DND-41 (cell line): ENCODE measurements around the gene IL1RAP.

Experiments
- ATAC-seq: fragments of 200-7000 bp; cut with Tn5 transposase; 3 replicates; pipeline ENCODE4 v1.9.1; 2021; ENCODE audit warnings: low read depth; ENCODE audit not compliant: insufficient read depth
- DNase-seq: peaks from one replicate; pipeline ENCODE4 v3.0.0-alpha.2; 2020
- H2AFZ ChIP-seq: 2 replicates; pipeline ENCODE4 v1.6.0; 2012; ENCODE audit warnings: low read depth, low read length
- H3K27ac ChIP-seq: 2 replicates; pipeline ENCODE4 v1.5.1; 2012; ENCODE audit warnings: low read length, inconsistent platforms
- H3K27me3 ChIP-seq: fragments of 200-600 bp; sonication (generic); 2 replicates; pipeline ENCODE4 v1.6.0; 2012; ENCODE audit warnings: low read length, mild to moderate bottlenecking, inconsistent platforms; ENCODE audit not compliant: insufficient read depth, poor library complexity
- H3K36me3 ChIP-seq: 2 replicates; pipeline ENCODE4 v1.5.1; 2012; ENCODE audit warnings: low read length, inconsistent platforms; ENCODE audit not compliant: insufficient read depth
- H3K4me1 ChIP-seq: 2 replicates; pipeline ENCODE4 v1.5.1; 2012; ENCODE audit warnings: mild to moderate bottlenecking, low read length; ENCODE audit not compliant: insufficient read depth
- H3K4me2 ChIP-seq: 2 replicates; pipeline ENCODE4 v1.6.0; 2012; ENCODE audit warnings: mild to moderate bottlenecking, moderate library complexity, low read length, inconsistent platforms; ENCODE audit not compliant: insufficient read depth
- H3K4me3 ChIP-seq, 2 experiments: fragments of 200-600 bp in 1 of 2; shearing (Covaris generic) in 1 of 2; 2 replicates each; pipeline ENCODE4 v1.5.1; 2012 to 2016; ENCODE audit warnings: inconsistent platforms in 2 of 2, low read length in 2 of 2, mild to moderate bottlenecking in 2 of 2, low read depth in 1 of 2, moderate library complexity in 1 of 2
- H3K79me2 ChIP-seq: 2 replicates; pipeline ENCODE4 v1.6.0; 2012; ENCODE audit warnings: low read length, inconsistent platforms; ENCODE audit not compliant: insufficient read depth
- H3K9ac ChIP-seq: 2 replicates; pipeline ENCODE4 v1.6.0; 2012; ENCODE audit warnings: low read depth, mild to moderate bottlenecking, inconsistent platforms, low read length, moderate library complexity
- H3K9me3 ChIP-seq: 2 replicates; pipeline ENCODE4 v1.5.1; 2012; ENCODE audit warnings: low read length, moderate library complexity, mild to moderate bottlenecking, inconsistent platforms; ENCODE audit not compliant: insufficient read depth, severe bottlenecking
- H4K20me1 ChIP-seq: 2 replicates; pipeline ENCODE4 v1.6.0; 2012; ENCODE audit warnings: low read length; ENCODE audit not compliant: insufficient read depth
- CTCF ChIP-seq: IDR thresholded peaks from 2 replicates; pipeline ENCODE4 v1.5.1; 2012; ENCODE audit warnings: borderline replicate concordance, low read length, moderate library complexity, mild to moderate bottlenecking; ENCODE audit not compliant: poor library complexity, severe bottlenecking; ENCODE audit errors: extremely low read depth
- EZH2 ChIP-seq: IDR thresholded peaks from 3 replicates; pipeline ENCODE4 v1.6.1; 2012; ENCODE audit warnings: borderline replicate concordance, low read depth, mild to moderate bottlenecking, moderate library complexity, low read length, inconsistent platforms; ENCODE audit not compliant: severe bottlenecking

Gene IL1RAP

GRCh38 chr3:190526787-190527762, 13.2 kb downstream of the IL1RAP start:
- 0 out of 2 replicates have a peak, but pooled peaks cover 4% of the 10 kb centered on the region for H4K20me1 ChIP-seq
- H3K79me2 ChIP-seq: peaks cover 76% of the 10 kb centered on the region
- peaks cover 27% of the 10 kb centered on the region for H3K4me1 ChIP-seq
- ATAC-seq: peak; percentile 74
- peak overlapping the region in 1 of 2 experiments; percentile 47; a peak in 2 of 4 replicates for H3K4me3 ChIP-seq
- H3K36me3 ChIP-seq: peaks cover 4% of the 10 kb centered on the region
- peak overlapping the region; percentile 46; the same call in 1 of the 2 replicates for H2AFZ ChIP-seq
- TF ChIP-seq EZH2 (no peak), CTCF (no peak)
- H3K4me2 ChIP-seq: peak overlapping the region; percentile 63
- no peaks in the 10 kb centered on the region for H3K27me3 ChIP-seq
- peak; percentile 44 for DNase-seq
- H3K9ac ChIP-seq: peak overlapping the region; percentile 44
- H3K9me3 ChIP-seq: no peaks in the 10 kb centered on the region
- peak overlapping the region; percentile 83 for H3K27ac ChIP-seq

- H4K20me1 ChIP-seq: 0 out of 2 replicates have a peak, but pooled peaks cover 4% of the 10 kb centered on the region
- no peak for DNase-seq
- peaks cover 72% of the 10 kb centered on the region for H3K79me2 ChIP-seq
- H2AFZ ChIP-seq: no peak overlapping the region
- H3K36me3 ChIP-seq: peaks cover 4% of the 10 kb centered on the region
- no peaks in the 10 kb centered on the region for H3K27me3 ChIP-seq
- no peak for TF ChIP-seq EZH2
- TF ChIP-seq CTCF: no peak
- H3K27ac ChIP-seq: peak overlapping the region; percentile 2; the same call in 1 of the 2 replicates
- ATAC-seq: no peak
- H3K4me1 ChIP-seq: peaks cover 27% of the 10 kb centered on the region
- H3K4me3 ChIP-seq: no peak overlapping the region
- no peak overlapping the region for H3K4me2 ChIP-seq
- H3K9ac ChIP-seq: no peak overlapping the region
- H3K9me3 ChIP-seq: no peaks in the 10 kb centered on the region
Measured at GRCh38 chr3:190528706-190529105, 14.8 kb downstream of the IL1RAP start.

DNA sequence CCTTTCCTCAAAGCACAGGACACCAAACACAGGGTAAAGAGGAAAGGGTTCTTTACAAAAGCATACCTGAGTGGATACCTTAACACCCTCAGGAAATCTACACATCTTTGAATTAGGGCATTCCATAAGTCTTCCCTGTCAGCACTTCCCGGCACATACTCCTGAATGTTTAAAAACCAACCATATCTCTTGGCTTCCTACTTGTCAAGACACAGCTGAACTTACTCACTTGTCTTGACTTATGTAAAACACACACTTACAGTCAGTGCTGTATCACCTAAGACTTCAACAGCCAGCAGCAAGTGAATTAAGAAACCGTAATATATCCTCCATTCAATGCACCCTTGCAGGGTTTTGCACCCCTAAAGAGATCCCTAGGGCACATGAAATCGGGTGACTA, 17.5 kb downstream of the IL1RAP start:
- no peaks in the 10 kb centered on the region for H3K9me3 ChIP-seq
- H3K4me2 ChIP-seq: no peak overlapping the region
- H2AFZ ChIP-seq: no peak overlapping the region
- no peak overlapping the region for H3K9ac ChIP-seq
- H3K79me2 ChIP-seq: peaks cover 78% of the 10 kb centered on the region
- TF ChIP-seq CTCF (no peak), EZH2 (no peak)
- DNase-seq: no peak
- H3K36me3 ChIP-seq: peaks cover 4% of the 10 kb centered on the region
- H3K27me3 ChIP-seq: no peaks in the 10 kb centered on the region
- no peak for ATAC-seq
- H3K4me1 ChIP-seq: peaks cover 19% of the 10 kb centered on the region
- H4K20me1 ChIP-seq: no peaks in the 10 kb centered on the region
- no peak overlapping the region for H3K4me3 ChIP-seq
- no peak overlapping the region for H3K27ac ChIP-seq
